ENCODE measurements around the gene ERN2. TPM values are rescaled to one million over a fixed set of nuclear protein-coding genes. Genes with fewer than 3 reads are reported as not detected.
A peak's percentile ranks its signal among the peaks of the same experiment; 100 is the strongest.

The ERN2 gene
- total and polyA plus RNA-seq, 9 of the 15 experiments (the other 6 are each of a cell fraction or from before 2014, with no cell fraction given): 0.07 to 1.5 (median 0.51) TPM; not detected in 3

- peak; percentile 88; the same call in 1 of the 2 replicates for TF ChIP-seq TOE1 (IDR thresholded peaks at IDR 0.05; ENCODE audit: borderline replicate concordance)
- TF ChIP-seq TOE1 (CRISPR knock-in tag; IDR thresholded peaks at IDR 0.05; ENCODE audit: borderline replicate concordance, low read depth): no peak
- no peak for TF ChIP-seq SAFB2 (IDR thresholded peaks at IDR 0.05; ENCODE audit: borderline replicate concordance, low read depth, low read length, severe bottlenecking)
- no peak for TF ChIP-seq ZNF699 (CRISPR knock-in tag; IDR thresholded peaks at IDR 0.05; ENCODE audit: insufficient replicate concordance)
- peak; percentile 68 for TF ChIP-seq HNRNPLL (IDR thresholded peaks at IDR 0.05; ENCODE audit: low read depth, low read length, poor library complexity, severe bottlenecking)
- TF ChIP-seq CCAR2 (IDR thresholded peaks at IDR 0.05; ENCODE audit: low read depth, low read length): no peak
- TF ChIP-seq PREB (CRISPR knock-in tag; IDR thresholded peaks at IDR 0.05): 0 out of 2 replicates have a peak, but pooled peaks have one; percentile 50
- 0 out of 2 replicates have a peak, but pooled peaks have one; percentile 4 for TF ChIP-seq EGR1 (conservative IDR thresholded peaks at IDR 0.05)
- peak; percentile 3; the same call in 1 of the 2 replicates for TF ChIP-seq MITF (IDR thresholded peaks at IDR 0.05)
- peak; percentile 48; the same call in 1 of the 2 replicates for TF ChIP-seq ZNF830 (CRISPR knock-in tag; IDR thresholded peaks at IDR 0.05)
- TF ChIP-seq EZH2 (IDR thresholded peaks at IDR 0.05; ENCODE audit: borderline replicate concordance, low read depth, low read length): no peak
- TF ChIP-seq GATAD2B (IDR thresholded peaks at IDR 0.05; ENCODE audit: borderline replicate concordance): no peak
These were observed 71.9 kb downstream of the ERN2 start, which contains the start of the genes DCTN5 and PALB2 (continued) for GRCh38 chr16:23640931-23641765.
